ENCODE results near the gene TEX53.

DNA sequence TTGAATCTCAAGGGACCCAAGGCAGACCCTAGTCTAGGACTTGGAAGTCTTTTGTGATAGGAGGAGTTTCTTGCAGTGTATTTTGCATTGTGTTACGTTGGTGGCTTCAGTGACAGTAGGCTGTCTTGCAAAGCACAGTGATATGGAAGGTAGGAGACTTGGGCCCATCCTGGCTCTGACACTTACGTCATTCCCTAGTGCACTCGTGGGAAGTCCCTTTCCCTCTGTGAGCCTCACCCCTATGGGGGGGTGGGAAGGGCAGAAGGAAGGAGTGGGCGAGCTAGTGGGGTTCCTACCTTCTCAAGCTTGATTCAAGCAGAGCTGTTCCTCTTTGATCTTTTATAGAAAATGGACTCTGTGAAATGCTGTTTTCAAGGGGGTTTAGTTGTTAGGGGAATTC, 9.2 kb upstream of the TEX53 start:
- TF ChIP-seq, protein P1, sequence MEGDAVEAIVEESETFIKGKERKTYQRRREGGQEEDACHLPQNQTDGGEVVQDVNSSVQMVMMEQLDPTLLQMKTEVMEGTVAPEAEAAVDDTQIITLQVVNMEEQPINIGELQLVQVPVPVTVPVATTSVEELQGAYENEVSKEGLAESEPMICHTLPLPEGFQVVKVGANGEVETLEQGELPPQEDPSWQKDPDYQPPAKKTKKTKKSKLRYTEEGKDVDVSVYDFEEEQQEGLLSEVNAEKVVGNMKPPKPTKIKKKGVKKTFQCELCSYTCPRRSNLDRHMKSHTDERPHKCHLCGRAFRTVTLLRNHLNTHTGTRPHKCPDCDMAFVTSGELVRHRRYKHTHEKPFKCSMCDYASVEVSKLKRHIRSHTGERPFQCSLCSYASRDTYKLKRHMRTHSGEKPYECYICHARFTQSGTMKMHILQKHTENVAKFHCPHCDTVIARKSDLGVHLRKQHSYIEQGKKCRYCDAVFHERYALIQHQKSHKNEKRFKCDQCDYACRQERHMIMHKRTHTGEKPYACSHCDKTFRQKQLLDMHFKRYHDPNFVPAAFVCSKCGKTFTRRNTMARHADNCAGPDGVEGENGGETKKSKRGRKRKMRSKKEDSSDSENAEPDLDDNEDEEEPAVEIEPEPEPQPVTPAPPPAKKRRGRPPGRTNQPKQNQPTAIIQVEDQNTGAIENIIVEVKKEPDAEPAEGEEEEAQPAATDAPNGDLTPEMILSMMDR (IDR thresholded peaks at IDR 0.05; ENCODE audit: low read depth, low read length, poor library complexity, severe bottlenecking), result no peak
- no peak for TF ChIP-seq EZH2phosphoT487 (IDR thresholded peaks at IDR 0.05; ENCODE audit: borderline replicate concordance, low read length)
